ENCODE measurements around the gene MYH2.

DNA sequence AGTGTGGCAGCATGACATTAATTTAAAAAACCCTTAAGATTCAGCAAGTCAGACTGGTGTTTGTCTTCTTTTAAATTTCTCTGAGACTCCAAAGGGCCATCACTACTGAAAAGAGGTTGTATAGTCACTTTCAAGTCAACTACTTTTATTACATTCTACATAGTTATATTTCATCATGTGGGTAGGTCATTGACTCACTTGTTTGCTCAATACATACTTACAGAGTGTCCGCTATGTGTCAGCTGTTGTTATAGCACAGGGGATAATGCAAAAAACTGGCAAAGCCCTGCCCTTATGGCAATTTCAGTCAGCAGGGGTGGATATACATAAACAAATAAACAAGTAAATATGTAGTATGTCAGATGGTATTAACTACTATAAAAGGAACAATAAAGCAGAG is 77.6 kb downstream of the MYH2 start:
- TF ChIP-seq SIN3A (IDR thresholded peaks at IDR 0.05; ENCODE audit: low read depth) (no peak), EZH2 (IDR thresholded peaks at IDR 0.05) (no peak), POLR2A (IDR thresholded peaks at IDR 0.05; ENCODE audit: borderline replicate concordance, extremely low read depth, insufficient read depth, insufficient read length) (no peak), POLR2AphosphoS5 (IDR thresholded peaks at IDR 0.05; ENCODE audit: low read depth, low read length) (no peak), ELF1 (IDR thresholded peaks at IDR 0.05; ENCODE audit: borderline replicate concordance, low read depth) (no peak), ZNF274 (IDR thresholded peaks at IDR 0.05; ENCODE audit: low read depth, low read length) (no peak), JUND (IDR thresholded peaks at IDR 0.05) (no peak), EZH2phosphoT487 (IDR thresholded peaks at IDR 0.05; ENCODE audit: borderline replicate concordance) (no peak), SRF (IDR thresholded peaks at IDR 0.05; ENCODE audit: low read depth) (no peak), CEBPB (IDR thresholded peaks at IDR 0.05; ENCODE audit: low read depth) (0 out of 2 replicates have a peak, but pooled peaks have one; percentile 21)
- TF ChIP-seq, protein P1, sequence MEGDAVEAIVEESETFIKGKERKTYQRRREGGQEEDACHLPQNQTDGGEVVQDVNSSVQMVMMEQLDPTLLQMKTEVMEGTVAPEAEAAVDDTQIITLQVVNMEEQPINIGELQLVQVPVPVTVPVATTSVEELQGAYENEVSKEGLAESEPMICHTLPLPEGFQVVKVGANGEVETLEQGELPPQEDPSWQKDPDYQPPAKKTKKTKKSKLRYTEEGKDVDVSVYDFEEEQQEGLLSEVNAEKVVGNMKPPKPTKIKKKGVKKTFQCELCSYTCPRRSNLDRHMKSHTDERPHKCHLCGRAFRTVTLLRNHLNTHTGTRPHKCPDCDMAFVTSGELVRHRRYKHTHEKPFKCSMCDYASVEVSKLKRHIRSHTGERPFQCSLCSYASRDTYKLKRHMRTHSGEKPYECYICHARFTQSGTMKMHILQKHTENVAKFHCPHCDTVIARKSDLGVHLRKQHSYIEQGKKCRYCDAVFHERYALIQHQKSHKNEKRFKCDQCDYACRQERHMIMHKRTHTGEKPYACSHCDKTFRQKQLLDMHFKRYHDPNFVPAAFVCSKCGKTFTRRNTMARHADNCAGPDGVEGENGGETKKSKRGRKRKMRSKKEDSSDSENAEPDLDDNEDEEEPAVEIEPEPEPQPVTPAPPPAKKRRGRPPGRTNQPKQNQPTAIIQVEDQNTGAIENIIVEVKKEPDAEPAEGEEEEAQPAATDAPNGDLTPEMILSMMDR (IDR thresholded peaks at IDR 0.05 in 2 of 3, conservative IDR thresholded peaks at IDR 0.05 in 1 of 3; ENCODE audit: borderline replicate concordance in 1 of 3, insufficient read depth in 1 of 3, low read depth in 2 of 3, low read length in 2 of 3), result no peak
- TF ChIP-seq, protein P2, sequence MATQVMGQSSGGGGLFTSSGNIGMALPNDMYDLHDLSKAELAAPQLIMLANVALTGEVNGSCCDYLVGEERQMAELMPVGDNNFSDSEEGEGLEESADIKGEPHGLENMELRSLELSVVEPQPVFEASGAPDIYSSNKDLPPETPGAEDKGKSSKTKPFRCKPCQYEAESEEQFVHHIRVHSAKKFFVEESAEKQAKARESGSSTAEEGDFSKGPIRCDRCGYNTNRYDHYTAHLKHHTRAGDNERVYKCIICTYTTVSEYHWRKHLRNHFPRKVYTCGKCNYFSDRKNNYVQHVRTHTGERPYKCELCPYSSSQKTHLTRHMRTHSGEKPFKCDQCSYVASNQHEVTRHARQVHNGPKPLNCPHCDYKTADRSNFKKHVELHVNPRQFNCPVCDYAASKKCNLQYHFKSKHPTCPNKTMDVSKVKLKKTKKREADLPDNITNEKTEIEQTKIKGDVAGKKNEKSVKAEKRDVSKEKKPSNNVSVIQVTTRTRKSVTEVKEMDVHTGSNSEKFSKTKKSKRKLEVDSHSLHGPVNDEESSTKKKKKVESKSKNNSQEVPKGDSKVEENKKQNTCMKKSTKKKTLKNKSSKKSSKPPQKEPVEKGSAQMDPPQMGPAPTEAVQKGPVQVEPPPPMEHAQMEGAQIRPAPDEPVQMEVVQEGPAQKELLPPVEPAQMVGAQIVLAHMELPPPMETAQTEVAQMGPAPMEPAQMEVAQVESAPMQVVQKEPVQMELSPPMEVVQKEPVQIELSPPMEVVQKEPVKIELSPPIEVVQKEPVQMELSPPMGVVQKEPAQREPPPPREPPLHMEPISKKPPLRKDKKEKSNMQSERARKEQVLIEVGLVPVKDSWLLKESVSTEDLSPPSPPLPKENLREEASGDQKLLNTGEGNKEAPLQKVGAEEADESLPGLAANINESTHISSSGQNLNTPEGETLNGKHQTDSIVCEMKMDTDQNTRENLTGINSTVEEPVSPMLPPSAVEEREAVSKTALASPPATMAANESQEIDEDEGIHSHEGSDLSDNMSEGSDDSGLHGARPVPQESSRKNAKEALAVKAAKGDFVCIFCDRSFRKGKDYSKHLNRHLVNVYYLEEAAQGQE (IDR thresholded peaks at IDR 0.05; ENCODE audit: low read depth), result no peak
- TF ChIP-seq, protein P3, sequence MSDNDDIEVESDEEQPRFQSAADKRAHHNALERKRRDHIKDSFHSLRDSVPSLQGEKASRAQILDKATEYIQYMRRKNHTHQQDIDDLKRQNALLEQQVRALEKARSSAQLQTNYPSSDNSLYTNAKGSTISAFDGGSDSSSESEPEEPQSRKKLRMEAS (IDR thresholded peaks at IDR 0.05), result no peak
